Neuronal stem cell (in vitro differentiated cells): ENCODE results near the gene GARIN5B.

Experiments used
- DNase-seq: peaks from one replicate; pipeline ENCODE4 v3.0.0-alpha.2; 2013; ENCODE audit warnings: low spot score
- H2AFZ ChIP-seq: one replicate; pipeline ENCODE4 v1.6.1; 2013; ENCODE audit warnings: mild to moderate bottlenecking, low read length, inconsistent platforms
- H2AK5ac ChIP-seq: 2 replicates; pipeline ENCODE4 v1.6.1; 2013; ENCODE audit warnings: low read depth, mild to moderate bottlenecking, inconsistent platforms, low read length, moderate library complexity, mixed read lengths
- H2BK120ac ChIP-seq: 2 replicates; pipeline ENCODE4 v1.6.1; 2013; ENCODE audit warnings: low read depth, mild to moderate bottlenecking, inconsistent platforms, low read length, moderate library complexity, mixed read lengths
- H2BK12ac ChIP-seq: one replicate; pipeline ENCODE4 v1.6.1; 2013; ENCODE audit warnings: low read length, inconsistent platforms
- H2BK15ac ChIP-seq: 2 replicates; pipeline ENCODE4 v1.6.1; 2013; ENCODE audit warnings: mild to moderate bottlenecking, low read length, inconsistent platforms, mixed read lengths
- H2BK5ac ChIP-seq: one replicate; pipeline ENCODE4 v1.6.1; 2013; ENCODE audit warnings: inconsistent platforms, mild to moderate bottlenecking, low read length, moderate library complexity
- H3K14ac ChIP-seq: one replicate; pipeline ENCODE4 v1.6.1; 2013; ENCODE audit warnings: low read length, inconsistent platforms
- H3K18ac ChIP-seq: 2 replicates; pipeline ENCODE4 v1.6.1; 2013; ENCODE audit warnings: low read length, inconsistent platforms
- H3K23ac ChIP-seq: 2 replicates; pipeline ENCODE4 v1.6.1; 2013; ENCODE audit warnings: low read depth, mild to moderate bottlenecking, mixed read lengths, low read length, inconsistent platforms; ENCODE audit not compliant: poor library complexity
- H3K27ac ChIP-seq: replicated peaks from 3 replicates; pipeline ENCODE4 v1.5.1; 2013; ENCODE audit warnings: low read length, inconsistent platforms
- H3K27me3 ChIP-seq, 3 experiments: 2 replicates each; pipeline ENCODE4 v1.6.1; 2013; ENCODE audit warnings: low read length in 3 of 3, mild to moderate bottlenecking in 2 of 3, inconsistent platforms in 1 of 3, low read depth in 1 of 3, mixed read lengths in 1 of 3, moderate library complexity in 1 of 3; ENCODE audit not compliant: control insufficient read depth in 3 of 3, insufficient read depth in 3 of 3
- H3K36me3 ChIP-seq, 2 donors: replicated peaks in 1 of 2; 2 replicates each; pipeline ENCODE4 v1.6.1; 2013; ENCODE audit warnings: low read length in 2 of 2; ENCODE audit not compliant: control insufficient read depth in 2 of 2, insufficient read depth in 2 of 2
- H3K4ac ChIP-seq: 2 replicates; pipeline ENCODE4 v1.6.1; 2013; ENCODE audit warnings: inconsistent platforms, mild to moderate bottlenecking, low read length, moderate library complexity
- H3K4me1 ChIP-seq, 2 donors: 1 replicate in 1 of 2; 2 replicates in 1 of 2; pipeline ENCODE4 v1.6.1; 2013; ENCODE audit warnings: low read length in 2 of 2, low read depth in 1 of 2; ENCODE audit not compliant: control insufficient read depth in 2 of 2, insufficient read depth in 1 of 2
- H3K4me2 ChIP-seq: one replicate; pipeline ENCODE4 v1.6.1; 2013; ENCODE audit warnings: mild to moderate bottlenecking, low read length, inconsistent platforms; ENCODE audit not compliant: insufficient read depth, poor library complexity, severe bottlenecking
- H3K4me3 ChIP-seq, 2 donors: 2 replicates each; pipeline ENCODE4 v1.5.1; 2013; ENCODE audit warnings: low read length in 2 of 2, mild to moderate bottlenecking in 2 of 2, inconsistent platforms in 1 of 2, moderate library complexity in 1 of 2
- H3K79me1 ChIP-seq: one replicate; pipeline ENCODE4 v1.6.1; 2013; ENCODE audit warnings: low read depth, mild to moderate bottlenecking, inconsistent platforms, low read length, moderate library complexity
- H3K9ac ChIP-seq: one replicate; pipeline ENCODE4 v1.6.1; 2013; ENCODE audit warnings: mild to moderate bottlenecking, low read depth, low read length, inconsistent platforms; ENCODE audit not compliant: poor library complexity
- H3K9me3 ChIP-seq, 2 donors: replicated peaks in 1 of 2; 2 replicates each; pipeline versions ENCODE3 to v1.6.1; 2013; ENCODE audit warnings: low read length in 2 of 2, mild to moderate bottlenecking in 2 of 2, inconsistent platforms in 1 of 2, low read depth in 1 of 2, mixed read lengths in 1 of 2, moderate library complexity in 1 of 2; ENCODE audit not compliant: control insufficient read depth in 2 of 2, insufficient read depth in 1 of 2
- H4K8ac ChIP-seq: one replicate; pipeline ENCODE4 v1.6.1; 2013; ENCODE audit warnings: low read depth, mild to moderate bottlenecking, inconsistent platforms, low read length, moderate library complexity
- H4K91ac ChIP-seq: one replicate; pipeline ENCODE4 v1.6.1; 2013; ENCODE audit warnings: low read length, low read depth, mild to moderate bottlenecking, inconsistent platforms; ENCODE audit not compliant: poor library complexity
- WGBS, 2 donors: extraction: QIAGEN DNeasy Blood & Tissue Kit; methylation state at CpG; one replicate each; pipeline ENCODE4 v1.1.7; 2013; ENCODE audit warnings: missing lambda C conversion rate in 2 of 2, mixed read lengths in 1 of 2; ENCODE audit not compliant: insufficient read length in 2 of 2, insufficient replicate concordance in 1 of 2; ENCODE audit errors: extremely low coverage in 2 of 2; 5-methylcytosine and 5-hydroxymethylcytosine counted together

The GARIN5B gene

DNA sequence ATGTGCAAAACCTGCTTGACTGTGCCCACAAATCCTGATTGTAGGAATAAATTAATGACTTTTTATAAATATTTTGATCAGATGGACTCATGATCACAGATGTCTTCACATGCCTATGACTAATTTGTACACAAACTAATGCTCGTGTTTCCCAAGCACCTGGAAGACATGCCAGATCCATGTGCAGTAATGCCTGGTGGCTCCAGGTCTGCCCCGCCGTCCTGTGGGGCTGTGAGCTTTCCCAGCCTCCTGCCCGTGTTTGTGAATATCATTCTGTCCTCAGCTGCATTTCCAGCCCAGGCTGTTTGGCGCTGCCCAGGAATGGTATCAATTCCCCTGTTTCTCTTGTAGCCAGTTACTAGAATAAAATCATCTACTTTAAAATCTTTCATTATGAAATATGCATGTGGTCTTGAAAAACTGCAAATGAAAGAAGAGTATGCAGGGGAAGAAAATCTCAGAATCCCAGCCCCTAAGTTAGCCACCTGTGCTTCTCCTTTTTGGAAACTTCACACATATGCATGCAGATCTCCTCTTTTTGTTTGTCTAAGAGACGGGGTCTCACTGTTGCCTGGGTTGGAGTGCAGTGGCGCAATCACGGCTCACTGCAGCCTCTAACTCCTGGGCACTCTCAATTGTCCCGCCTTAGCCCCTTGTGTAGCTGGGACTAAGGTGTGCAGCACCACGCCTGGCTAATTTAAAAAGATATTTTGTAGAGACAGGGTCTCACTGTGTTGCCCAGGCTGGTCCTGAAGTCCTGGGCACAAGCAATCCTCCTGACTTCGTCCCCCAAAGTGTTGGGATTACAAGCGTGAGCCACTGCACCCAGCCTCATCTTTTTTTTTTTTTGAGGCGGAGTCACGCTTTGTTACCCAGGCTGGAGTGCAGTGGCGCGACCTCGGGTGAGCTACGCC, 28.9 kb upstream of the GARIN5B start:
- peak overlapping the region; percentile 43 for H3K27ac ChIP-seq
- H3K14ac ChIP-seq, result no peak overlapping the region
- no peaks in the 10 kb centered on the region for H3K27me3 ChIP-seq
- no peak overlapping the region for H2AK5ac ChIP-seq
- H2BK5ac ChIP-seq, result no peak overlapping the region
- H3K4me1 ChIP-seq, result peaks cover 21 to 31% of the 10 kb centered on the region in 2 donors
- no peak overlapping the region for H3K18ac ChIP-seq
- peaks cover 43 to 51% of the 10 kb centered on the region in 2 donors for H3K36me3 ChIP-seq
- no peak overlapping the region for H2BK12ac ChIP-seq
- peaks cover 19% of the 10 kb centered on the region for H3K79me1 ChIP-seq
- H2BK120ac ChIP-seq, result no peak overlapping the region
- no peak overlapping the region for H2AFZ ChIP-seq
- no peak overlapping the region for H3K4me3 ChIP-seq
- no peak overlapping the region for H3K23ac ChIP-seq
- H3K4ac ChIP-seq, result no peak overlapping the region
- no peak overlapping the region for H4K91ac ChIP-seq
- no peak overlapping the region for H4K8ac ChIP-seq
- no peak for DNase-seq
- no peak overlapping the region for H3K4me2 ChIP-seq
- no peak overlapping the region for H3K9ac ChIP-seq
- H3K9me3 ChIP-seq, result no peaks in the 10 kb centered on the region
- WGBS, 2 donors, result no CpG with 5 or more reads among the region's 18 CpGs
- no peak overlapping the region for H2BK15ac ChIP-seq

DNA sequence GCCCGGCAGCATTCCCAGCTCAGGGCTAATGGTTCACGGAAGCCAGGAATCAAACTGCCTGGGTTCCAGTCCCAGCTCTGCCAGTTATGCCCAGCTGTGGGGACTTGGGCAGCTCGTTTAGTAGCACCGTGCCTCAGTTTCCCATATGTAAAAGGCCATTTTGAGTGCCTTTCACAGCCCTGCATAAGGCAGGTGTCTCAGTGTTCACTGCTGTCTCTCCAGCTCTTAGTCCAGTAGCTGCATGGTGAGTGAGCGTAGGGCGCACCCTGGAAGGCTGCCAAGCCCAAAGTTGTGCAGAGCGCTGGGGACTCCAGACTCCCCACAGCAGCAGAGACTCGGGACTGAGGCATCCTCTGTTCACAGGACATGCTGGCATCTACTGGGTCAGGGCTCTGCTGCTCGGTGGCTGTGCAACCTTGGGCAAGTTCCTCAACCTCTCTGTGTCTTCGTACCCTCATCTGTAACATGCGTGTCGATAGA, 28.2 kb upstream of the GARIN5B start:
- no peak overlapping the region for H3K18ac ChIP-seq
- H3K4ac ChIP-seq, result no peak overlapping the region
- no peaks in the 10 kb centered on the region for H3K9me3 ChIP-seq
- DNase-seq, result no peak
- peaks cover 24% of the 10 kb centered on the region for H3K79me1 ChIP-seq
- no peak overlapping the region for H3K14ac ChIP-seq
- H3K4me3 ChIP-seq, result no peak overlapping the region
- no peaks in the 10 kb centered on the region for H3K27me3 ChIP-seq
- H2BK120ac ChIP-seq, result no peak overlapping the region
- no peak overlapping the region for H2BK15ac ChIP-seq
- H2BK5ac ChIP-seq, result no peak overlapping the region
- no peak overlapping the region for H3K4me2 ChIP-seq
- WGBS, 2 donors, result no CpG with 5 or more reads among the region's 12 CpGs
- H2BK12ac ChIP-seq, result peak overlapping the region; percentile 50
- H2AK5ac ChIP-seq, result no peak overlapping the region
- peaks cover 44 to 57% of the 10 kb centered on the region in 2 donors for H3K36me3 ChIP-seq
- no peak overlapping the region for H4K91ac ChIP-seq
- no peak overlapping the region for H3K27ac ChIP-seq
- H4K8ac ChIP-seq, result no peak overlapping the region
- H3K23ac ChIP-seq, result peak overlapping the region; percentile 17
- H3K4me1 ChIP-seq, result peaks cover 28 to 35% of the 10 kb centered on the region in 2 donors
- no peak overlapping the region for H2AFZ ChIP-seq
- peak overlapping the region; percentile 9 for H3K9ac ChIP-seq

DNA sequence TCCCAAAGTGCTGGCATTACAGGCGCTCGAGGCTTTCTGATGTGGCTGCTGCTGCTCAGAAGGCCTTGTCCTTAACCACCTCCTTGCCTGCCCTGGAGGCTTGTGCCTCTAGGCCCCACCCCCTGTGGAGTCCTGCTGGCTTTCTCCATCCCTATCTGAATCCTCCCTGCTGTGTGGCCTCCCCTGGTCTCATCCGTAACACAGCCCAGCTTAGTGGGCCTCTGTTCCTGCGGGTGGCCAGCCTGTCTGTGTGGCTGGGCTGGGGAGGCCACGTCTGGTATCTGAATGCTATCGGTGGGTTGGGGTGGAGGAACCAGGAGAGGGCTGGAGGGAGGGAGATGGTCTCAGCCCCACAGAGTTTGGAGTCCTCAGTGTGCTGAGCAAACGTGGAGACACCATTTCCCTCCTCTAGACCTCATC, 27.4 kb upstream of the GARIN5B start:
- no peak overlapping the region for H4K8ac ChIP-seq
- H3K4me1 ChIP-seq, result peaks cover 28 to 35% of the 10 kb centered on the region in 2 donors
- peak overlapping the region; percentile 56 for H2AK5ac ChIP-seq
- no peak overlapping the region for H2BK15ac ChIP-seq
- H2AFZ ChIP-seq, result no peak overlapping the region
- WGBS, 2 donors, result no CpG with 5 or more reads among the region's 7 CpGs
- peaks cover 26% of the 10 kb centered on the region for H3K79me1 ChIP-seq
- peaks cover 44 to 57% of the 10 kb centered on the region in 2 donors for H3K36me3 ChIP-seq
- no peak overlapping the region for H2BK5ac ChIP-seq
- H3K4me2 ChIP-seq, result no peak overlapping the region
- no peak overlapping the region for H3K14ac ChIP-seq
- no peaks in the 10 kb centered on the region for H3K27me3 ChIP-seq
- no peak overlapping the region for H2BK120ac ChIP-seq
- H3K9ac ChIP-seq, result peak overlapping the region; percentile 70
- no peak overlapping the region for H4K91ac ChIP-seq
- H3K9me3 ChIP-seq, result no peaks in the 10 kb centered on the region
- no peak overlapping the region for H3K4me3 ChIP-seq
- peak overlapping the region; percentile 92 for H3K23ac ChIP-seq
- H3K18ac ChIP-seq, result peak overlapping the region; percentile 71
- H3K4ac ChIP-seq, result no peak overlapping the region
- H3K27ac ChIP-seq, result peak overlapping the region; percentile 6
- H2BK12ac ChIP-seq, result no peak overlapping the region
- DNase-seq, result no peak
